Measurements from ENCODE around the gene RNPEPL1. TPM values are rescaled to one million over a fixed set of nuclear protein-coding genes. Genes with fewer than 3 reads are reported as not detected.

RNPEPL1 gene
- total RNA-seq, 1 donor from 2014 or later, result 29.2 TPM

DNA sequence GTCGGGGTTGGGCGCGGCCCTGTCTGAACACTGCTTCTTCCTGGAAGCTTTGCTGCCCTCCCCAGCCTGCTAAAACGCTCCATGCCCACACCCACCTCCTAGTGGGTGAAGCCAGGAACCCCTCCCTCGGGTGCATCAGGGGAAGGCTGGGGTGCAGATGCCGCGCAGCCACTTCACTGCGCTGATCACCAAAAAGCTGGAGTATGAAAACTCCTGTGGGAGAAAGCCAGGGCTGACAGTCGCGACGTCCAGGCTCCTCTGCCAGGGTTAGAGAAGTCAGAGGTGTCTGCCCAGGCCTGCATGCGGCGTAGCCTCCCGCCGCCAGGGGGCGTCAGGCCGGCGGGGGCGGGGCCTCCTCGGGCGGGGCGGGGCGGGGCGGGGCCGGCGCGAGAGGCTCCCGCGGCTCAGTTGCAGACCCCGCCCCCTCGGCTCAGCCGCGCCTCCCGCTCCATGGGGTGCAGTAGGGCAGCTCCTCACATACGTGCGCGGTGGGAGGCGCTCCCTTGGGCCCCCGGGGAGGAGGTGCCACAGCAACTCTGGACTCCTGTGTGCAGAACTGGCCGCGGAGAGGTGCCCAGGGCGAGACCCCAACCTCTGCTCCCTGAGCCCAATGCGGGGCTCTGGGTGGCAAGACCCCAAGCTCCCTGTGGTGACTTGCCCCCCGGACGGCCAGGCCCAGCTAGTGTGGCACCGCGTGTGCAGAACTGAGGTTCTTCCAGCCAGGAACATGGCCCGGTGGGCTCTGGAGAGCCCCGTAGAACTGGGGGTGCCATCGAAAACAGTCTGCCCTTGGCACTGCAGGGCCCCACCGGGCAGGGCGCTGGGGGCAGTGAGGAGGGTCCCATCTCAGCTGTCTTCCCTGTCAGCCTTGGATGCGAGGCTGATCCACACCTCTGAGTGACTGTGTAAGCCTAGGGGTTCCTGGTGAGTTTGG is 1.8 kb upstream of the RNPEPL1 start:
- TF ChIP-seq, protein P1, sequence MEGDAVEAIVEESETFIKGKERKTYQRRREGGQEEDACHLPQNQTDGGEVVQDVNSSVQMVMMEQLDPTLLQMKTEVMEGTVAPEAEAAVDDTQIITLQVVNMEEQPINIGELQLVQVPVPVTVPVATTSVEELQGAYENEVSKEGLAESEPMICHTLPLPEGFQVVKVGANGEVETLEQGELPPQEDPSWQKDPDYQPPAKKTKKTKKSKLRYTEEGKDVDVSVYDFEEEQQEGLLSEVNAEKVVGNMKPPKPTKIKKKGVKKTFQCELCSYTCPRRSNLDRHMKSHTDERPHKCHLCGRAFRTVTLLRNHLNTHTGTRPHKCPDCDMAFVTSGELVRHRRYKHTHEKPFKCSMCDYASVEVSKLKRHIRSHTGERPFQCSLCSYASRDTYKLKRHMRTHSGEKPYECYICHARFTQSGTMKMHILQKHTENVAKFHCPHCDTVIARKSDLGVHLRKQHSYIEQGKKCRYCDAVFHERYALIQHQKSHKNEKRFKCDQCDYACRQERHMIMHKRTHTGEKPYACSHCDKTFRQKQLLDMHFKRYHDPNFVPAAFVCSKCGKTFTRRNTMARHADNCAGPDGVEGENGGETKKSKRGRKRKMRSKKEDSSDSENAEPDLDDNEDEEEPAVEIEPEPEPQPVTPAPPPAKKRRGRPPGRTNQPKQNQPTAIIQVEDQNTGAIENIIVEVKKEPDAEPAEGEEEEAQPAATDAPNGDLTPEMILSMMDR (IDR thresholded peaks at IDR 0.05; ENCODE audit: unreplicated experiment), result peak; percentile 97
- H3K36me3 Mint-ChIP-seq (ENCODE audit: low read depth, unreplicated experiment), result peaks cover 3% of the 10 kb centered on the region
- no peak overlapping the region for H3K4me3 Mint-ChIP-seq (ENCODE audit: unreplicated experiment)
- DNase-seq (ENCODE audit: low spot score), result peak; percentile 84
- peaks cover 13% of the 10 kb centered on the region for H3K4me1 Mint-ChIP-seq (ENCODE audit: unreplicated experiment)
- H3K27me3 Mint-ChIP-seq (ENCODE audit: unreplicated experiment), result peaks cover 17% of the 10 kb centered on the region
- H3K27ac Mint-ChIP-seq (ENCODE audit: unreplicated experiment), result no peak overlapping the region
- no peaks in the 10 kb centered on the region for H3K9me3 Mint-ChIP-seq (ENCODE audit: unreplicated experiment)

DNA sequence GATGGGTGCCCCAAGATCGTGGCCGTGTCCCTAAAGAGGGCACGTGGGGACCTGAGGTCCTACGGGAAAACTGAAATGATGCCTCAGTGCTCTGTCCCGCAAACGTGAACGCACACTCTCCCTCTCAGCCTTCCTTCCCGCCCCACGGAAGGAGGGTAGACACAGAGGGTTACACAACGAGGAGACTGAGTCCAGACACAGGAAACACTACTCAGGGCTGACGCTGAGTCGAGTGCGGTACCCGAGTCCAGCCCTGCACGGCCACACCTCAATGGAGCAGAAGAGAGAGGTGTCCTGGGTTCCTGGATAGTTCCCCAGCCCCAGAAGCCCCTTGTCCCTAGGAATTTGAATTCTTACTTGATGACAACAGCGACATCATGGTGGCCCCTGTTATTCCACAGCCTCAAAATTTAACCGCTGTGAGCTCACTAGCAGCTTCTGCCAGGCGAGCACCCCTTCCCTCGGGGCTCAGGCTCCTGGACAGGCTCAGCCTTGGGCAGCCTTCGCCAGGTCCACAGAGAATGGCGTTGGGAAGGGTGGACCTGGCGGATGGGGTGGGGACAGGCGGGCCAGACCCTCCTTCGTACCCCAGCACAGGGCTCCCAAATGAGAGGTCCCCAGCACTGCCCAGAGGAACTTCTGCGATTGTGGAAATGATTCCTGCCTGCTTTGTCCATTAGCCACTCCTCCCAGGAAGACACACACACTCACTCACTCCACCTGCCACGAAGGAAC is 980 bp upstream of the RNPEPL1 start:
- TF ChIP-seq, protein P1 (IDR thresholded peaks at IDR 0.05; ENCODE audit: unreplicated experiment), result no peak
- no peak overlapping the region for H3K27ac Mint-ChIP-seq (ENCODE audit: unreplicated experiment)
- H3K4me1 Mint-ChIP-seq (ENCODE audit: unreplicated experiment), result peaks cover 10% of the 10 kb centered on the region
- H3K27me3 Mint-ChIP-seq (ENCODE audit: unreplicated experiment), result peaks cover 17% of the 10 kb centered on the region
- H3K36me3 Mint-ChIP-seq (ENCODE audit: low read depth, unreplicated experiment), result no peaks in the 10 kb centered on the region
- no peaks in the 10 kb centered on the region for H3K9me3 Mint-ChIP-seq (ENCODE audit: unreplicated experiment)
- DNase-seq (ENCODE audit: low spot score), result peak; percentile 3
- peak overlapping the region; percentile 88 for H3K4me3 Mint-ChIP-seq (ENCODE audit: unreplicated experiment)

DNA sequence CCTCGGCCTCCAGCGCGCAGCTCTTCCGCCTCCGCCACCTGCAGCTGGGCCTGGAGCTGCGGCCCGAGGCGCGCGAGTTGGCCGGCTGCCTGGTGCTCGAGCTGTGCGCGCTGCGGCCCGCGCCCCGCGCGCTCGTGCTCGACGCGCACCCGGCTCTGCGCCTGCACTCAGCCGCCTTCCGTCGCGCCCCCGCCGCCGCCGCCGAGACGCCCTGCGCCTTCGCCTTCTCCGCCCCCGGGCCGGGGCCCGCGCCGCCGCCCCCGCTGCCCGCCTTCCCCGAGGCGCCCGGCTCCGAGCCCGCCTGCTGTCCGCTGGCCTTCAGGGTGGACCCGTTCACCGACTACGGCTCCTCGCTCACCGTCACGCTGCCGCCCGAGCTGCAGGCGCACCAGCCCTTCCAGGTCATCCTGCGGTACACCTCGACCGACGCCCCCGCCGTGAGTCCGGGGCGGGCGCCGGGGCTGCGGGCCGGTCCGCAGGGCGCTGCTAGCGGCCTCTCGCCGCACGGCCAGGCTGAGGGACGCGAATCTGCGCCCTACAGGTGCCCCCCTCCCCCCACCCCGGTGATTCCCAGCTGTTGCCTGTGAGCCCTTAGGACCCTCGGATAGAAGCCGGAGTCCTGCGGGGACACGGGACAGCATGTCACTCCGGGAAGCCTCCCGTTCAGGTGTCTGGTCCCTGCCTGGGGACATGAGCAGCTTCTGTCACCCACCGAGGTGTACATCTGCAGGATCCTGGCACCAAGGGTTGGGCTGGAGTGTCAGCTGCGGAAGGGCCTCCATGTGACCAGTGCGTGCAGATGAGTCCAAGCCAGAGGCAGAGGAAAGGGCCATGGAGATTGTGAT is 616 bp downstream of the RNPEPL1 start:
- DNase-seq (ENCODE audit: low spot score), result peak; percentile 34
- TF ChIP-seq, protein P1 (IDR thresholded peaks at IDR 0.05; ENCODE audit: unreplicated experiment), result no peak
- Mint-ChIP-seq H3K27me3 (ENCODE audit: unreplicated experiment) (peaks cover 17% of the 10 kb centered on the region), H3K4me3 (ENCODE audit: unreplicated experiment) (peak overlapping the region; percentile 81), H3K9me3 (ENCODE audit: unreplicated experiment) (no peaks in the 10 kb centered on the region), H3K36me3 (ENCODE audit: low read depth, unreplicated experiment) (no peaks in the 10 kb centered on the region), H3K27ac (ENCODE audit: unreplicated experiment) (no peak overlapping the region), H3K4me1 (ENCODE audit: unreplicated experiment) (peaks cover 10% of the 10 kb centered on the region)

DNA sequence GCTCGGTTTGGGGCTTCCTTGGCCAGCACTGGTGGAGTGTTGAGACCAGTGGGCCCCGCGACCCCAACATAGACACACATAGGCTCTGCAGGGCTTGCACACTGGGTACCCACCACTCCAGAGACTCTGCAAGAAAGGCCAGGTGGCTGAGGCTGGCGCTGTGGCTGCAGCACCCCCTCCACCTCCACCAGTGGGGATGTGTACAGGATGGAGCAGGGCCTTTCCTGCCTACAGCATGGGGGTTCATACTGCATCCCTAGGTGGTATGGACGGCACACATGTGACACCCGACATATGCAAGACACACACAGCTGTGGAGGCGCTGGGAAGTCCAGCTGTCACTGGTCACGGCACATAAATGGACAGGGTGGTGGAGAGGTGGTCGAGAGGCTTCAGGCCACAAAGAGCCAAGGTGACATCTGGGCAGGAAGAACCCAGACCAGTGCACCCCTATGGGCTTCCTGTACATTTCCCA is 1.3 kb downstream of the RNPEPL1 start:
- DNase-seq (ENCODE audit: low spot score), result no peak
- Mint-ChIP-seq H3K9me3 (ENCODE audit: unreplicated experiment) (no peaks in the 10 kb centered on the region), H3K4me1 (ENCODE audit: unreplicated experiment) (peaks cover 10% of the 10 kb centered on the region), H3K36me3 (ENCODE audit: low read depth, unreplicated experiment) (no peaks in the 10 kb centered on the region), H3K27me3 (ENCODE audit: unreplicated experiment) (peaks cover 17% of the 10 kb centered on the region), H3K27ac (ENCODE audit: unreplicated experiment) (no peak overlapping the region), H3K4me3 (ENCODE audit: unreplicated experiment) (peak overlapping the region; percentile 42)
- TF ChIP-seq, protein P1 (IDR thresholded peaks at IDR 0.05; ENCODE audit: unreplicated experiment), result no peak

All from endothelial cell (in vitro differentiated cells).